Measurements from ENCODE around the gene UNC93A. TPM values are rescaled to one million over a fixed set of nuclear protein-coding genes. Genes with fewer than 3 reads are reported as not detected.

UNC93A gene
- polyA plus RNA-seq, 1 experiment = not detected

DNA sequence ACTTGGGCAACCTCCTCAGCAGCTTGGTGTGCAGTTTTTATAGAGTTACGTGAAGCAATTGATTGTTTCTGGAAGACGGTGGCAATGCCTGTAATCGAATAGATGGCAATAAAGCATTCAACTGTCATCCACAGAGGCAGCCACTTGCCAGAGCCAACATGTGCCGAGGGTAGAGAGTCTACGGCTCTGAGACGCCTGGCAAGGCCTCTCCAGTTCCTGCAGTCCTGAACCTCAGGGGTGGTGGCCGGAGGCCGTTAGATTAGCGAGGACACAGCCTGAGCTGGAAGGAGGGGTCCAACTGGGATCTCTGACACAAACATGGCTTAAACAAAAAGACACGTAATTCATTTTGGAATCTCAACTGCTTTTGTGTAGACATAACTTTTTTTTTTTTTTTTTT lies 33.0 kb downstream of the UNC93A start:
- ChIA-PET POLR2A (no interaction called here), CTCF (no interaction called here)
- no peak overlapping the region for H3K4me3 ChIP-seq (ENCODE audit: low read depth, low read length)
- no peaks in the 10 kb centered on the region for H3K27me3 ChIP-seq (ENCODE audit: control insufficient read depth, insufficient read depth, low read length)
- no peak overlapping the region for H3K27ac ChIP-seq (ENCODE audit: low read depth, low read length)
- no peak for DNase-seq (ENCODE audit: low read depth, low spot score)
- TF ChIP-seq CTCF (IDR thresholded peaks at IDR 0.05; ENCODE audit: low read depth, low read length) = no peak
- H3K9me3 ChIP-seq (ENCODE audit: control insufficient read depth, insufficient read depth, low read length) = peaks cover 62% of the 10 kb centered on the region

DNA sequence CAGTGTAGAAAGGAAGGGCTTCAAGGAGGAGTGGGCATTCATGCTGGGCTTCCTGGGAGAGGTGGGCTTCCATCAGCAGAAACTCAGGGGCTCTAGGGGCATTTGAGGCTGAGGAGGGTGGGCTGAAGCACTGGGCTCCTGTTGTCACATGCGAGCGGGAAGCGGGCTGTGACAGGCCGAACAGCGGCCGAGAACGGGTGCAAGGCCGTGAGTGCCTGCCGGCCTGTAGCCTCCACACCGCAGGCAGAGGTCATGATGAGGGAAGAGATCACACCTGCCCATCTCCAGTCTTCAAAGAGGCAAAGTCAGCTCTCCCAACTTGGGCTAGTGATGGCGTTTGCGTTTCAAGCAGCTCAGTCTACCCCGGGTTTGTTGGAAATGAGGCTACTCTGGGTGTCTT lies 34.7 kb downstream of the UNC93A start:
- Histone ChIP-seq H3K27ac (ENCODE audit: low read depth, low read length) (no peak overlapping the region), H3K27me3 (ENCODE audit: control insufficient read depth, insufficient read depth, low read length) (no peaks in the 10 kb centered on the region), H3K9me3 (ENCODE audit: control insufficient read depth, insufficient read depth, low read length) (peaks cover 62% of the 10 kb centered on the region), H3K4me3 (ENCODE audit: low read depth, low read length) (no peak overlapping the region)
- no peak for TF ChIP-seq CTCF (IDR thresholded peaks at IDR 0.05; ENCODE audit: low read depth, low read length)
- CTCF ChIA-PET = no interaction called here
- POLR2A ChIA-PET = no interaction called here
- DNase-seq (ENCODE audit: low read depth, low spot score) = no peak

DNA sequence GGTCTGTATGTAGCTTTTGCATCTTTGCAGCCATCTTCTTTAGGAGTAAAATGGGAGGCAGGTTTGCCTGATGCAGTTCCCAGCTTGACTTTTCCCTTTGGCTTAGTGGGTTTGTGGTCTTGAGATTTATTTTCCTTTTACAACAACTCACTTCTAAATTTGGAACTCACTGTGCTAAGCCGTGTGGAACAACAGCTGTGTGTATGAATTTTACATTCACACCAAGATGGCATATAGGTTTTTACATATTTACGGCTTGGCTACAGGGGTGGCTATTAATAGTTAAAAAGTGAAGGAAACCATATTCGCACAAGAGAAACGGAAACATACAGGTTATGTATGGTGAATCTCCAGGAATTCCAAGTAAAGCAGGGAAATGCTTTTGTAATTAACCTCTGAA lies 36.3 kb downstream of the UNC93A start:
- POLR2A ChIA-PET = no interaction called here
- H3K27ac ChIP-seq (ENCODE audit: low read depth, low read length) = no peak overlapping the region
- no peaks in the 10 kb centered on the region for H3K27me3 ChIP-seq (ENCODE audit: control insufficient read depth, insufficient read depth, low read length)
- peaks cover 52% of the 10 kb centered on the region for H3K9me3 ChIP-seq (ENCODE audit: control insufficient read depth, insufficient read depth, low read length)
- DNase-seq (ENCODE audit: low read depth, low spot score) = no peak
- no peak for TF ChIP-seq CTCF (IDR thresholded peaks at IDR 0.05; ENCODE audit: low read depth, low read length)
- CTCF ChIA-PET = no interaction called here
- H3K4me3 ChIP-seq (ENCODE audit: low read depth, low read length) = no peak overlapping the region

GRCh38 chr6:167328086-167328485 lies 37.0 kb downstream of the UNC93A start:
- TF ChIP-seq CTCF (IDR thresholded peaks at IDR 0.05; ENCODE audit: low read depth, low read length) = no peak
- Histone ChIP-seq H3K9me3 (ENCODE audit: control insufficient read depth, insufficient read depth, low read length) (peaks cover 45% of the 10 kb centered on the region), H3K4me3 (ENCODE audit: low read depth, low read length) (no peak overlapping the region), H3K27ac (ENCODE audit: low read depth, low read length) (no peak overlapping the region), H3K27me3 (ENCODE audit: control insufficient read depth, insufficient read depth, low read length) (no peaks in the 10 kb centered on the region)
- no peak for DNase-seq (ENCODE audit: low read depth, low spot score)
- POLR2A ChIA-PET = no interaction called here
- CTCF ChIA-PET = no interaction called here

DNA sequence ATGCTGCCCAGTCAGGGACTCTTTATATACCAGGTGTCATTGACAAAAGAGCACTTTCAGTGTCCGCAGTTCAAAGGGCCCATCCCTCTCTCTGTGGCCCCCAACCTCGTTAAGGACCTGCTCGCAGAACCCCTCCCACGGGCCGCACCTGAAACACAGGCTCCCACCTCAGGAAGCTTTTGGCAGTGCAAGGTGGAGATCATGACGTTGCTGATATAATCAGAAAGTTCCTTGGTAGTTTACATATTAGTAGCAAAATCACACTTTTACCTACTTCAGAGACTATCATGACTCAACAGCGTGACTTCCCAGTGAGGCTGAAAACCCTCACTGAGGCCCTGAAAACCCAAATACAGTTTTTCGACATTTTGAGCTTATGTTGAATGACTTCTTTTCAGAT lies 37.9 kb downstream of the UNC93A start:
- Histone ChIP-seq H3K27me3 (ENCODE audit: control insufficient read depth, insufficient read depth, low read length) (no peaks in the 10 kb centered on the region), H3K4me3 (ENCODE audit: low read depth, low read length) (no peak overlapping the region), H3K9me3 (ENCODE audit: control insufficient read depth, insufficient read depth, low read length) (peaks cover 39% of the 10 kb centered on the region), H3K27ac (ENCODE audit: low read depth, low read length) (no peak overlapping the region)
- DNase-seq (ENCODE audit: low read depth, low spot score) = no peak
- POLR2A ChIA-PET = no interaction called here
- CTCF ChIA-PET = no interaction called here
- TF ChIP-seq CTCF (IDR thresholded peaks at IDR 0.05; ENCODE audit: low read depth, low read length) = no peak

All from AG04450 (cell line).